ENCODE results near the gene ANKRD33.
A peak's percentile ranks its signal among the peaks of the same experiment; 100 is the strongest.

Gene ANKRD33

GRCh38 chr12:51887476-51888315, at the start of gene ANKRD33:
Gene ANKRD33 (plus strand): TSS chr12:51888103. CDS start chr12:51888187, 84 bp downstream.
- intact Hi-C loops (cut with DNase I), result no loop called here
- DNase-seq, result peak in 1 of 10 donors; percentile 71

- no peak for DNase-seq
- intact Hi-C loops (cut with DNase I), result no loop called here
Measured at GRCh38 chr12:51838762-51839161, 49.1 kb upstream of the ANKRD33 start.

GRCh38 chr12:51839310-51839947, 48.5 kb upstream of the ANKRD33 start:
- no peak for DNase-seq
- intact Hi-C loops (cut with DNase I), result no loop called here

GRCh38 chr12:51840966-51841365, 46.9 kb upstream of the ANKRD33 start:
- intact Hi-C loops (cut with DNase I), result no loop called here
- peak in 1 of 10 donors; percentile 50 for DNase-seq

- intact Hi-C loops (cut with DNase I), result no loop called here
- DNase-seq, result no peak
Measured at GRCh38 chr12:51841727-51842126, 46.2 kb upstream of the ANKRD33 start.

GRCh38 chr12:51844854-51845253, 43.0 kb upstream of the ANKRD33 start:
- intact Hi-C loops (cut with DNase I), result no loop called here
- DNase-seq, result no peak

GRCh38 chr12:51845482-51845881, 42.4 kb upstream of the ANKRD33 start:
- no peak for DNase-seq
- intact Hi-C loops (cut with DNase I), result no loop called here

GRCh38 chr12:51846271-51846691, 41.6 kb upstream of the ANKRD33 start:
- DNase-seq, result peak in 1 of 10 donors; percentile 55
- intact Hi-C loops (cut with DNase I), result no loop called here

GRCh38 chr12:51846911-51847642, 40.8 kb upstream of the ANKRD33 start:
- intact Hi-C loops (cut with DNase I), result no loop called here
- DNase-seq, result peak in 6 of 10 donors; percentile 31 to 89 (median 48)

GRCh38 chr12:51847643-51848325, 40.1 kb upstream of the ANKRD33 start:
- intact Hi-C loops (cut with DNase I), result no loop called here
- no peak for DNase-seq

- intact Hi-C loops (cut with DNase I), result no loop called here
- peak in 1 of 10 donors; percentile 82 for DNase-seq
Measured at GRCh38 chr12:51848326-51848727, 39.6 kb upstream of the ANKRD33 start, which contains the start of gene FIGNL2. Gene FIGNL2 (minus strand): TSS chr12:51848718. CDS start chr12:51822413, 26,305 bp downstream.

- intact Hi-C loops (cut with DNase I), result no loop called here
Measured at GRCh38 chr12:51848841-51849735, 38.8 kb upstream of the ANKRD33 start.

GRCh38 chr12:51850081-51850964, 37.6 kb upstream of the ANKRD33 start:
- intact Hi-C loops (cut with DNase I), result no loop called here
- DNase-seq, result peak in 1 of 10 donors; percentile 43

More at GRCh38 chr12:51848841-51849735, 38.8 kb upstream of the ANKRD33 start:
- peak in 1 of 10 donors; percentile 86 for DNase-seq

GRCh38 chr12:51850965-51851299, 37.0 kb upstream of the ANKRD33 start:
- intact Hi-C loops (cut with DNase I), result loop anchor here (1.0 kb wide), 1 partner anchor 15 kb away; no protein-coding TSS in a partner anchor
- no peak for DNase-seq

- intact Hi-C loops (cut with DNase I), result loop anchor here (1.0 kb wide), 1 partner anchor 15 kb away; no protein-coding TSS in a partner anchor
- no peak for DNase-seq
Measured at GRCh38 chr12:51851413-51852124, 36.3 kb upstream of the ANKRD33 start.

- intact Hi-C loops (cut with DNase I), result no loop called here
- DNase-seq, result no peak
Measured at GRCh38 chr12:51852404-51853137, 35.3 kb upstream of the ANKRD33 start.

All from posterior cingulate gyrus (tissue), 11 donors.